Hematopoietic multipotent progenitor cell treated with erythropoietin and hydrocortisone succinate and interleukin-3 and kit ligand, for 4 days (in vitro differentiated cells): ENCODE results near the gene PXYLP1.
"Not testable (repeated sequence)": the region's sequence is repeated elsewhere in the genome, so short reads cannot be mapped to it uniquely, and the experiment has no call there.

Experiments used
- DNase-seq: peaks from one replicate; pipeline ENCODE4 v3.0.0-alpha.2; 2015

Gene PXYLP1

GRCh38 chr3:141231101-141231951 lies at the start of gene PXYLP1:
TSS of gene PXYLP1 (plus strand) at chr3:141231825. CDS start at chr3:141260176, 28,351 bp downstream.
- DNase-seq: peak; percentile 93

- DNase-seq: no peak
Observed at GRCh38 chr3:141183606-141184005, 48.0 kb upstream of the PXYLP1 start.

- no peak for DNase-seq
Observed at GRCh38 chr3:141184430-141184829, 47.2 kb upstream of the PXYLP1 start.

GRCh38 chr3:141191097-141191749 lies 40.4 kb upstream of the PXYLP1 start:
- DNase-seq: no peak

GRCh38 chr3:141192345-141192744 lies 39.3 kb upstream of the PXYLP1 start:
- DNase-seq: peak; percentile 97

- DNase-seq: no peak
Observed at GRCh38 chr3:141193066-141193830, 38.4 kb upstream of the PXYLP1 start.

GRCh38 chr3:141201122-141201521 lies 30.5 kb upstream of the PXYLP1 start:
- DNase-seq: no peak

GRCh38 chr3:141202682-141203081 lies 28.9 kb upstream of the PXYLP1 start:
- DNase-seq: no peak

GRCh38 chr3:141203866-141204265 lies 27.8 kb upstream of the PXYLP1 start:
- no peak for DNase-seq

- no peak for DNase-seq
Observed at GRCh38 chr3:141204343-141204742, 27.3 kb upstream of the PXYLP1 start.

GRCh38 chr3:141211306-141211705 lies 20.3 kb upstream of the PXYLP1 start:
- DNase-seq: not testable (repeated sequence)

- DNase-seq: no peak
Observed at GRCh38 chr3:141212101-141212500, 19.5 kb upstream of the PXYLP1 start.

GRCh38 chr3:141212555-141212954 lies 19.1 kb upstream of the PXYLP1 start:
- no peak for DNase-seq

- no peak for DNase-seq
Observed at GRCh38 chr3:141216975-141217374, 14.7 kb upstream of the PXYLP1 start.

- DNase-seq: no peak
Observed at GRCh38 chr3:141217389-141217788, 14.2 kb upstream of the PXYLP1 start.

GRCh38 chr3:141218162-141218835 lies 13.3 kb upstream of the PXYLP1 start:
- DNase-seq: peak; percentile 52

GRCh38 chr3:141218926-141219325 lies 12.7 kb upstream of the PXYLP1 start:
- DNase-seq: no peak

- no peak for DNase-seq
Observed at GRCh38 chr3:141223673-141224166, 7.9 kb upstream of the PXYLP1 start.

GRCh38 chr3:141225939-141226338 lies 5.7 kb upstream of the PXYLP1 start:
- no peak for DNase-seq

GRCh38 chr3:141227216-141227615 lies 4.4 kb upstream of the PXYLP1 start:
- no peak for DNase-seq

- no peak for DNase-seq
Observed at GRCh38 chr3:141227752-141228151, 3.9 kb upstream of the PXYLP1 start.

GRCh38 chr3:141228395-141228794 lies 3.2 kb upstream of the PXYLP1 start:
- no peak for DNase-seq

GRCh38 chr3:141229132-141229531 lies 2.5 kb upstream of the PXYLP1 start:
- no peak for DNase-seq
